Measurements from ENCODE around the gene HS3ST4.

GRCh38 chr16:25894093-25894492 is 202.3 kb downstream of the HS3ST4 start:
- TF ChIP-seq CTCF (IDR thresholded peaks at IDR 0.05) = no peak
- TF ChIP-seq POLR2A (IDR thresholded peaks at IDR 0.05) = no peak
